ENCODE results near the gene WDFY2. TPM values are rescaled to one million over a fixed set of nuclear protein-coding genes. Genes with fewer than 3 reads are reported as not detected.
A peak's percentile ranks its signal among the peaks of the same experiment; 100 is the strongest.

WDFY2 gene
- total and polyA plus RNA-seq, 2 of the 13 experiments (the other 11 are each of a cell fraction or from before 2014, with no cell fraction given): 22.6 to 27.0 TPM

- peak; percentile 30; the same call in 1 of the 2 replicates for TF ChIP-seq SKIL (CRISPR knock-in tag; IDR thresholded peaks at IDR 0.05; ENCODE audit: borderline replicate concordance)
- 0 out of 2 replicates have a peak, but pooled peaks have one; percentile 19 for TF ChIP-seq ISL2 (CRISPR knock-in tag; IDR thresholded peaks at IDR 0.05)
- TF ChIP-seq PAXIP1 (CRISPR knock-in tag; conservative IDR thresholded peaks at IDR 0.05): peak; percentile 47; the same call in 1 of the 2 replicates
- TF ChIP-seq KDM2A (CRISPR knock-in tag; IDR thresholded peaks at IDR 0.05; ENCODE audit: borderline replicate concordance, low read depth): no peak
- TF ChIP-seq REXO4 (CRISPR knock-in tag; IDR thresholded peaks at IDR 0.05; ENCODE audit: borderline replicate concordance): no peak
- peak; percentile 22; the same call in 1 of the 2 replicates for TF ChIP-seq HNF4G (IDR thresholded peaks at IDR 0.05; ENCODE audit: borderline replicate concordance, low read depth, low read length)
- TF ChIP-seq HNF4G (CRISPR knock-in tag; IDR thresholded peaks at IDR 0.05; ENCODE audit: borderline replicate concordance, low read depth): no peak
- peak; percentile 61; the same call in 1 of the 2 replicates for TF ChIP-seq ARID5B (CRISPR knock-in tag; IDR thresholded peaks at IDR 0.05)
- peak; percentile 31; the same call in 1 of the 2 replicates for TF ChIP-seq MED1 (CRISPR knock-in tag; IDR thresholded peaks at IDR 0.05)
- no peak for TF ChIP-seq MAX (IDR thresholded peaks at IDR 0.05)
- TF ChIP-seq HMGA1 (CRISPR knock-in tag; conservative IDR thresholded peaks at IDR 0.05): no peak
- TF ChIP-seq ZNF784 (CRISPR knock-in tag; IDR thresholded peaks at IDR 0.05; ENCODE audit: borderline replicate concordance): no peak
- TF ChIP-seq RXRB (CRISPR knock-in tag; IDR thresholded peaks at IDR 0.05; ENCODE audit: borderline replicate concordance): peak; percentile 29; the same call in 1 of the 2 replicates
- 0 out of 4 replicates have a peak, but pooled peaks of 1 of the 2 experiments have one; percentile 19 for TF ChIP-seq ATF4 (CRISPR knock-in tag; IDR thresholded peaks at IDR 0.05)
- TF ChIP-seq SKI (IDR thresholded peaks at IDR 0.05; ENCODE audit: partially characterized antibody): peak; percentile 76
- TF ChIP-seq CBFB (CRISPR knock-in tag; IDR thresholded peaks at IDR 0.05): no peak
These were observed 36.7 kb upstream of the WDFY2 start (continued) for GRCh38 chr13:51547425-51548176.

All from HepG2 (cell line).